HepG2 (cell line): ENCODE results near the gene RPS5. TPM values are rescaled to one million over a fixed set of nuclear protein-coding genes. Genes with fewer than 3 reads are reported as not detected.

Experiments
- ARNT2 ChIP-seq: sonication (generic); formaldehyde crosslinking; IDR thresholded peaks from 2 replicates; pipeline ENCODE4 v1.8.0; 2022; ENCODE audit warnings: mild to moderate bottlenecking, low read depth, missing genetic modification reagents, moderate library complexity
- GATA4 ChIP-seq: sonication (generic); IDR thresholded peaks from 2 replicates; pipeline ENCODE4 v1.6.1; 2016; ENCODE audit warnings: antibody characterized with exemption, low read depth, borderline replicate concordance
- KDM2A ChIP-seq: sonication (generic); formaldehyde crosslinking; IDR thresholded peaks from 2 replicates; pipeline ENCODE4 v1.4.0; 2020; ENCODE audit warnings: low read depth, missing genetic modification reagents, borderline replicate concordance
- MAFF ChIP-seq: IDR thresholded peaks from 2 replicates; pipeline ENCODE4 v1.6.1; 2011; ENCODE audit warnings: low read depth, low read length, improper control_type of control experiment
- NFRKB ChIP-seq: fragments of 450-650 bp; IDR thresholded peaks from 2 replicates; pipeline ENCODE4 v1.6.1; 2017
- RARA ChIP-seq: IDR thresholded peaks from 2 replicates; pipeline ENCODE4 v1.6.1; 2016; ENCODE audit warnings: missing genetic modification reagents, missing compliant biosample characterization
- REL ChIP-seq: sonication (generic); formaldehyde crosslinking; conservative IDR thresholded peaks from 2 replicates; pipeline ENCODE4 v1.8.0; 2022; ENCODE audit warnings: mild to moderate bottlenecking, missing genetic modification reagents, moderate library complexity
- SALL2 ChIP-seq: sonication (generic); formaldehyde crosslinking; IDR thresholded peaks from 2 replicates; pipeline ENCODE4 v1.8.1; 2023; ENCODE audit warnings: mild to moderate bottlenecking, missing genetic modification reagents, inconsistent platforms
- SIX1 ChIP-seq: sonication (generic); formaldehyde crosslinking; IDR thresholded peaks from 2 replicates; pipeline ENCODE4 v1.4.0; 2020; ENCODE audit warnings: missing genetic modification reagents, borderline replicate concordance
- TEAD2 ChIP-seq: sonication (generic); formaldehyde crosslinking; IDR thresholded peaks from 2 replicates; pipeline ENCODE4 v1.9.0; 2021; ENCODE audit warnings: missing genetic modification reagents
- TMF1 ChIP-seq: sonication (generic); formaldehyde crosslinking; IDR thresholded peaks from 2 replicates; pipeline ENCODE4 v1.8.1; 2022; ENCODE audit warnings: low read depth, missing genetic modification reagents
- ZNF430 ChIP-seq: sonication (generic); formaldehyde crosslinking; IDR thresholded peaks from 2 replicates; pipeline ENCODE4 v1.9.0; 2021; ENCODE audit warnings: mild to moderate bottlenecking, missing genetic modification reagents
- polyA plus RNA-seq, 8 experiments: library from polyadenylated mRNA; depleted of rRNA in 3 of 8; stranded (reverse) in 7 of 8; unstranded in 1 of 8; fragments of >200 nt; fragmentation: Illumina TruSeq in 4 of 8; extraction: Trizol in 4 of 8; gene quantifications; 2 replicates each; pipeline versions ENCODE4 v1.2.1 to v1.2.3, GENCODE V29; 2011 to 2016; ENCODE audit warnings: low read depth in 4 of 8, missing spikeins in 1 of 8, mixed read lengths in 1 of 8; ENCODE audit not compliant: insufficient read depth in 1 of 8
- total RNA-seq, 5 experiments: library from RNA; depleted of rRNA; stranded (reverse); fragments of >200 nt; fragmentation: Illumina TruSeq; extraction: Trizol; gene quantifications; 2 replicates each; pipeline ENCODE4 v1.2.3, GENCODE V29; 2016; ENCODE audit warnings: low read depth in 1 of 5
- TF ChIP-seq, protein P1 (sequence below): sonication (generic); formaldehyde crosslinking; IDR thresholded peaks from 2 replicates; pipeline ENCODE4 v1.5.0; 2020; ENCODE audit warnings: mild to moderate bottlenecking, missing genetic modification reagents
- TF ChIP-seq, protein P2 (sequence below): sonication (generic); formaldehyde crosslinking; IDR thresholded peaks from 2 replicates; pipeline ENCODE4 v1.4.0; 2020; ENCODE audit warnings: missing genetic modification reagents
- TF ChIP-seq, protein P3 (sequence below): sonication (generic); formaldehyde crosslinking; IDR thresholded peaks from 2 replicates; pipeline ENCODE4 v1.4.0; 2020; ENCODE audit warnings: missing genetic modification reagents
- TF ChIP-seq, protein P4 (sequence below): sonication (generic); formaldehyde crosslinking; IDR thresholded peaks from 2 replicates; pipeline ENCODE4 v1.9.0; 2021; ENCODE audit warnings: missing genetic modification reagents, borderline replicate concordance
- TF ChIP-seq, protein P5 (sequence below): sonication (generic); formaldehyde crosslinking; IDR thresholded peaks from 2 replicates; pipeline ENCODE4 v1.5.0; 2020; ENCODE audit warnings: mild to moderate bottlenecking, missing genetic modification reagents, borderline replicate concordance

The RPS5 gene
- total and polyA plus RNA-seq, 2 of the 13 experiments (the other 11 are each of a cell fraction or from before 2014, with no cell fraction given) = 1,544 to 4,408 TPM

DNA sequence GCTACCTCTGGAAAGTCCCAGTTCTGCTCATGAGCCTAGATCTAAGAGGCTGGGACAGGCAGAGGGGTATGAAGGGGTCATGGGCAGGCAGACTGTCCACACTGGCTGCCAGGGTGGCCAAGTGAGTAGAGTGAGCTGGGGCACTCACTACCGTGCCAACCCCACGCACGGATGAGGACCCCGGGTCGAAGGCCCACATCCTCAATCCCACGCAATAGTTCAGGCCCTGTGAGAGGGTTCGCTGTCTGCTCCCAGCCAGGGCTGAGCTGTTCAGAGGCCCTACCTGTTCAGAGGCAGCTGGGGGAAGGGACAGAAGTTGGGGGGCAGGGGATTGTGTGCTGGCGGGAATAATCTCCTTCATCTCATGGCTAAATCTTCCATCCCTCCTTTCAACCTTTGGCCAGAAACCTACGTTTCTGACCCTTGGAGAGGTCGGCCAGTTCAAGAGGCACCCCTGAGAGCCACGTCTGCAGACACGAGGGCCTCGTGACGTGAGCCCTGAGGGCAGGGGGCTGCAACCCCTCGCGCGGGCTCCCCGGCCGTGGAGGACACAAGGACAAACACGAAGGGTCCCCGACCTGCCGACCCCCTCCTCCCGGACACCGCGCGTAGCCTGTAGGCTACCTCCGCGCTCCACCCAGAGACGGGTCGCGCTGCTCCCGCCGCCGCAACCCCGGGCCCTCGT, 1.0 kb upstream of the RPS5 start (continued):
- TF ChIP-seq, protein P1, sequence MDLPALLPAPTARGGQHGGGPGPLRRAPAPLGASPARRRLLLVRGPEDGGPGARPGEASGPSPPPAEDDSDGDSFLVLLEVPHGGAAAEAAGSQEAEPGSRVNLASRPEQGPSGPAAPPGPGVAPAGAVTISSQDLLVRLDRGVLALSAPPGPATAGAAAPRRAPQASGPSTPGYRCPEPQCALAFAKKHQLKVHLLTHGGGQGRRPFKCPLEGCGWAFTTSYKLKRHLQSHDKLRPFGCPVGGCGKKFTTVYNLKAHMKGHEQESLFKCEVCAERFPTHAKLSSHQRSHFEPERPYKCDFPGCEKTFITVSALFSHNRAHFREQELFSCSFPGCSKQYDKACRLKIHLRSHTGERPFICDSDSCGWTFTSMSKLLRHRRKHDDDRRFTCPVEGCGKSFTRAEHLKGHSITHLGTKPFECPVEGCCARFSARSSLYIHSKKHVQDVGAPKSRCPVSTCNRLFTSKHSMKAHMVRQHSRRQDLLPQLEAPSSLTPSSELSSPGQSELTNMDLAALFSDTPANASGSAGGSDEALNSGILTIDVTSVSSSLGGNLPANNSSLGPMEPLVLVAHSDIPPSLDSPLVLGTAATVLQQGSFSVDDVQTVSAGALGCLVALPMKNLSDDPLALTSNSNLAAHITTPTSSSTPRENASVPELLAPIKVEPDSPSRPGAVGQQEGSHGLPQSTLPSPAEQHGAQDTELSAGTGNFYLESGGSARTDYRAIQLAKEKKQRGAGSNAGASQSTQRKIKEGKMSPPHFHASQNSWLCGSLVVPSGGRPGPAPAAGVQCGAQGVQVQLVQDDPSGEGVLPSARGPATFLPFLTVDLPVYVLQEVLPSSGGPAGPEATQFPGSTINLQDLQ (CRISPR knock-in tag) = peak; percentile 82
- TF ChIP-seq TMF1 (no peak), ZNF430 (CRISPR knock-in tag) (no peak), TEAD2 (no peak), SALL2 (no peak), MAFF (no peak), SIX1 (no peak), RARA (CRISPR knock-in tag) (no peak), KDM2A (CRISPR knock-in tag) (no peak), REL (CRISPR knock-in tag) (no peak), NFRKB (no peak), ARNT2 (CRISPR knock-in tag) (no peak; the same call in 1 of the 2 replicates), GATA4 (no peak)
- TF ChIP-seq, protein P2, sequence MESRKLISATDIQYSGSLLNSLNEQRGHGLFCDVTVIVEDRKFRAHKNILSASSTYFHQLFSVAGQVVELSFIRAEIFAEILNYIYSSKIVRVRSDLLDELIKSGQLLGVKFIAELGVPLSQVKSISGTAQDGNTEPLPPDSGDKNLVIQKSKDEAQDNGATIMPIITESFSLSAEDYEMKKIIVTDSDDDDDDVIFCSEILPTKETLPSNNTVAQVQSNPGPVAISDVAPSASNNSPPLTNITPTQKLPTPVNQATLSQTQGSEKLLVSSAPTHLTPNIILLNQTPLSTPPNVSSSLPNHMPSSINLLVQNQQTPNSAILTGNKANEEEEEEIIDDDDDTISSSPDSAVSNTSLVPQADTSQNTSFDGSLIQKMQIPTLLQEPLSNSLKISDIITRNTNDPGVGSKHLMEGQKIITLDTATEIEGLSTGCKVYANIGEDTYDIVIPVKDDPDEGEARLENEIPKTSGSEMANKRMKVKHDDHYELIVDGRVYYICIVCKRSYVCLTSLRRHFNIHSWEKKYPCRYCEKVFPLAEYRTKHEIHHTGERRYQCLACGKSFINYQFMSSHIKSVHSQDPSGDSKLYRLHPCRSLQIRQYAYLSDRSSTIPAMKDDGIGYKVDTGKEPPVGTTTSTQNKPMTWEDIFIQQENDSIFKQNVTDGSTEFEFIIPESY (CRISPR knock-in tag) = no peak
- TF ChIP-seq, protein P3, sequence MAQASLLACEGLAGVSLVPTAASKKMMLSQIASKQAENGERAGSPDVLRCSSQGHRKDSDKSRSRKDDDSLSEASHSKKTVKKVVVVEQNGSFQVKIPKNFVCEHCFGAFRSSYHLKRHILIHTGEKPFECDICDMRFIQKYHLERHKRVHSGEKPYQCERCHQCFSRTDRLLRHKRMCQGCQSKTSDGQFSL (CRISPR knock-in tag) = no peak
- TF ChIP-seq, protein P4, sequence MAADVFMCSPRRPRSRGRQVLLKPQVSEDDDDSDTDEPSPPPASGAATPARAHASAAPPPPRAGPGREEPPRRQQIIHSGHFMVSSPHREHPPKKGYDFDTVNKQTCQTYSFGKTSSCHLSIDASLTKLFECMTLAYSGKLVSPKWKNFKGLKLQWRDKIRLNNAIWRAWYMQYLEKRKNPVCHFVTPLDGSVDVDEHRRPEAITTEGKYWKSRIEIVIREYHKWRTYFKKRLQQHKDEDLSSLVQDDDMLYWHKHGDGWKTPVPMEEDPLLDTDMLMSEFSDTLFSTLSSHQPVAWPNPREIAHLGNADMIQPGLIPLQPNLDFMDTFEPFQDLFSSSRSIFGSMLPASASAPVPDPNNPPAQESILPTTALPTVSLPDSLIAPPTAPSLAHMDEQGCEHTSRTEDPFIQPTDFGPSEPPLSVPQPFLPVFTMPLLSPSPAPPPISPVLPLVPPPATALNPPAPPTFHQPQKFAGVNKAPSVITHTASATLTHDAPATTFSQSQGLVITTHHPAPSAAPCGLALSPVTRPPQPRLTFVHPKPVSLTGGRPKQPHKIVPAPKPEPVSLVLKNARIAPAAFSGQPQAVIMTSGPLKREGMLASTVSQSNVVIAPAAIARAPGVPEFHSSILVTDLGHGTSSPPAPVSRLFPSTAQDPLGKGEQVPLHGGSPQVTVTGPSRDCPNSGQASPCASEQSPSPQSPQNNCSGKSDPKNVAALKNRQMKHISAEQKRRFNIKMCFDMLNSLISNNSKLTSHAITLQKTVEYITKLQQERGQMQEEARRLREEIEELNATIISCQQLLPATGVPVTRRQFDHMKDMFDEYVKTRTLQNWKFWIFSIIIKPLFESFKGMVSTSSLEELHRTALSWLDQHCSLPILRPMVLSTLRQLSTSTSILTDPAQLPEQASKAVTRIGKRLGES (CRISPR knock-in tag) = no peak
- TF ChIP-seq, protein P5, sequence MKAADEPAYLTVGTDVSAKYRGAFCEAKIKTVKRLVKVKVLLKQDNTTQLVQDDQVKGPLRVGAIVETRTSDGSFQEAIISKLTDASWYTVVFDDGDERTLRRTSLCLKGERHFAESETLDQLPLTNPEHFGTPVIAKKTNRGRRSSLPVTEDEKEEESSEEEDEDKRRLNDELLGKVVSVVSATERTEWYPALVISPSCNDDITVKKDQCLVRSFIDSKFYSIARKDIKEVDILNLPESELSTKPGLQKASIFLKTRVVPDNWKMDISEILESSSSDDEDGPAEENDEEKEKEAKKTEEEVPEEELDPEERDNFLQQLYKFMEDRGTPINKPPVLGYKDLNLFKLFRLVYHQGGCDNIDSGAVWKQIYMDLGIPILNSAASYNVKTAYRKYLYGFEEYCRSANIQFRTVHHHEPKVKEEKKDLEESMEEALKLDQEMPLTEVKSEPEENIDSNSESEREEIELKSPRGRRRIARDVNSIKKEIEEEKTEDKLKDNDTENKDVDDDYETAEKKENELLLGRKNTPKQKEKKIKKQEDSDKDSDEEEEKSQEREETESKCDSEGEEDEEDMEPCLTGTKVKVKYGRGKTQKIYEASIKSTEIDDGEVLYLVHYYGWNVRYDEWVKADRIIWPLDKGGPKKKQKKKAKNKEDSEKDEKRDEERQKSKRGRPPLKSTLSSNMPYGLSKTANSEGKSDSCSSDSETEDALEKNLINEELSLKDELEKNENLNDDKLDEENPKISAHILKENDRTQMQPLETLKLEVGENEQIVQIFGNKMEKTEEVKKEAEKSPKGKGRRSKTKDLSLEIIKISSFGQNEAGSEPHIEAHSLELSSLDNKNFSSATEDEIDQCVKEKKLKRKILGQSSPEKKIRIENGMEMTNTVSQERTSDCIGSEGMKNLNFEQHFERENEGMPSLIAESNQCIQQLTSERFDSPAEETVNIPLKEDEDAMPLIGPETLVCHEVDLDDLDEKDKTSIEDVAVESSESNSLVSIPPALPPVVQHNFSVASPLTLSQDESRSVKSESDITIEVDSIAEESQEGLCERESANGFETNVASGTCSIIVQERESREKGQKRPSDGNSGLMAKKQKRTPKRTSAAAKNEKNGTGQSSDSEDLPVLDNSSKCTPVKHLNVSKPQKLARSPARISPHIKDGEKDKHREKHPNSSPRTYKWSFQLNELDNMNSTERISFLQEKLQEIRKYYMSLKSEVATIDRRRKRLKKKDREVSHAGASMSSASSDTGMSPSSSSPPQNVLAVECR (CRISPR knock-in tag) = no peak
